ENCODE measurements around the gene OR52W1.
A peak's percentile ranks its signal among the peaks of the same experiment; 100 is the strongest.
"Not testable (repeated sequence)": the region's sequence is repeated elsewhere in the genome, so short reads cannot be mapped to it uniquely, and the experiment has no call there.

OR52W1 gene

DNA sequence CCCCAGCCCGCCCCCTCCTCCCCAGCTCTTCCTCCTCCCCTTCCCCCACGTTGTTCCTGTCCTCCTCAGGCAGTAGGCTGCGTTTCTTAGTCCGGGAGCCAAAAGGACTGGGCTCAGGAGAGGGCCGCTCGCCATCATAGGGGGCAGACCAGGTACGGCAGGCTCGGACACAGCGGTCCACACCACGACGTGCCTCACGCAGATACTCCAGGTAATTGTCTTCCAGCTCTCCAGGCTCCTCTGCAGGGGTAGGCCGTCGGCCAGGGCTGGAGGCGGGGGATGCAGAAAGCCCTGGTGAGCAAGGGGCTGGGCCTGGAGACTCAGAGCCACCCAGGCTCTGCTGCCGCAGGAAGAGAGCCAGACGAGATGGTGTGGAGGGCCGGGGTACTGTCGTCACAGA is 18.7 kb downstream of the OR52W1 start:
- no peak for DNase-seq (ENCODE audit: low spot score)

DNA sequence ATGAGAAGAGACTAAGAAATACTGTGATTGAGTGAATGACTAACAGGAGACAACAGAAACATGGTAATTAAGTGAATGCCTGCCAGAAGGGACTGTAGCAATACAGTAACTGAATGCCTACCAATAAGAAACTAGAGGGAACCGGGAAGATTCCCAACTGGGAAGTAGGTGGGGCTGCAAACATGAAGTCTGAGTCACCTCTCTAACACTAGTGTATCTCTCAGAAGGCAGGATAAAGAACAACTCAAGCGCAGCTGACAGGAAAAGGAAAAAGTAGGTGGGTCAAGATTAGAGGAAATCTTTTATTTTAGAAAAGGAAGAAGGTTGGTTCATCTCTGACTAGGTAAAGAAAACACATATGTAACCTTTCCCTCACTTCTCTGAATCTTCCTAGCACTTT is 20.3 kb downstream of the OR52W1 start:
- no peak for DNase-seq (ENCODE audit: low spot score)

DNA sequence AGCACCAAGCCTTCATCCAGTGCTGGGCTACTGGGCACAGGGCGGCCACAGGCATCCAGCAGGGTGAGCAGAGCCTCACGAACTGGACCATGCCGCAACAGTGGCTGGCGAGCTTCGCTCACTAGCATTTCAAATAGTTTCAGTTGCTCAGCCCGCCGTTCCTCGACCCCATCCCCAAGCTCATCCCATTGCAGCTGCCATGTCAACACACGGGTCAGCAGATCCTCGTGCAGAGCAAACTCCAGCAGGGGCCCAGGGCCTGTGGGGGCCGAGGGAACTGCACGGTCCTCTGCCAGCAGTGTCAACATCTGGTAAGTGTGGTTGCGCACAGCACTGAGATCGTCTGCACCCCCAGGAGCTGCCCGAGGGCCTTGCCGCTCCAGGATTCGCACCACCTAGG is 24.8 kb downstream of the OR52W1 start:
- DNase-seq (ENCODE audit: low spot score): no peak

DNA sequence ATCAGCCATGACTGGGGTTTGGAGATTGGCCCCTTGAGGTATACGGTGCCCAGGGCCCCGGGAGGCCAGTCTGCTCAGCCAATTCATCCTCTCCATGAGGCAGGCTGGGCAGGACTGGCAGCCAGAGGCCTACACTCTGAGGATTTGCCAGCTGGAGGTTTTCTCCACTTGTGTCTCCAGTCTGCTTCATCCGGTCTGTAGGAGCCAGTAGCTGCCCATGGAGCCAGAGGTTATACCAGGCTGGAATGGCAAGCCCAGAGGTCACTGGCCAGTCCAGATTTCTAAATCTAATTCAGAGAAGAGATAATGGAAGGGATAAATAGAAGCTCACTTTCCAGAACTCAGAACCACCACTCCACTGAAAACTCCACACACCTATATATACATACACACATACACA is 25.4 kb downstream of the OR52W1 start:
- no peak for DNase-seq (ENCODE audit: low spot score)

DNA sequence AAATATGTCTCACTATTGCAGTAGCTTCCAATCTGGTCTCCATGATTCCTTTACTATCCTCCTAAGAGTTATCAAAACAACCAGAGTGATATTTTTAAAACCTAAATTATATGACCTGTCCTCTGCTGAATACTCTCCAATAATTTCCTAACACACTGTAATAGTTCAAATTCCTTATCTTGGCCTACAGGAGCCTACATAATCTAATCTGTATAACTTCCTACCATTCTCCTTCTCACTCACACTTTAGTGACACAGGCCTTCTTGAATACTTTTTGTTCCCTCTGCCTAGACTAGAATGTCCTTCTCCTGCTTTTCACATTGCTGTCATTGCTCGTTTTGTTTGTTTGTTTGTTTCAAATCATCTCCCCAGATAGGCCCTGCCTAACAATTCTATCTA is 26.0 kb downstream of the OR52W1 start:
- no peak for DNase-seq (ENCODE audit: low spot score)

DNA sequence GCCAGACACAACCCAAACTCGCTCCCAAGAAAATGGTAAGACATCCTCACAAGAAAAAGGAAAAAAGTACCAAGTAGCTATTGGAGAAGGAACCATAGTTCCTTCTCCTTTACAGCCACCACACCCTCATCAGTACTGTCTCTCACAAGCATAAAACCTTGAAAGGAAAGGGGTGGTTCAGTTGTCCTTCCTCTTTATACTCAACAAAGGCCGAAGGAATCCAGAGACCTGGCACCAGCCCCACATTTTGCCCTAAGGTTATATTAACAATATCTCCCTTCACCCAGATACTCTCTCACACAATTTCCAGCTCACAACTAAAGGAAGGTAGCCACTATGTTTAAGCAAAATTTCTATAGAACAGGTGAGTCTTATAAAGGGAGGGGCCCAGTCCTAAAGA is 26.9 kb downstream of the OR52W1 start:
- DNase-seq (ENCODE audit: low spot score): no peak

DNA sequence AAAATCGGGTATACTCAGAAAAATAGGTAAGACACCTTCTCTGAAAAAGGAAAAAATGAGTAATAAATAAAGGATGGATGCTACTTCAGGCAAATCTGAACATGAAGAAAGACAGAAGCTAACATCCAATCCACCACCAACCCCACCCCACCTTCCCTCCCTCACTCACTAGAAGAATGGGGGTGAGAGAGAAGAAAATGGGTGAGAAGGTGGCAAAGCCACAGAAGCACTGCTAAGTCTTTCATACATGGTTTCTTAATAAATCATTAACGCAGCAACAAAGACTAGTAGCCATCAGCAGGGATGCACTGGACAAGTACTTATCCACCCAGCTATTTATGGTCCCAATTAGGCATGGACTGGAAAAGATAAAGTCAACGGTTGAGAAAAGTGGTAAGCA is 29.5 kb downstream of the OR52W1 start:
- no peak for DNase-seq (ENCODE audit: low spot score)

DNA sequence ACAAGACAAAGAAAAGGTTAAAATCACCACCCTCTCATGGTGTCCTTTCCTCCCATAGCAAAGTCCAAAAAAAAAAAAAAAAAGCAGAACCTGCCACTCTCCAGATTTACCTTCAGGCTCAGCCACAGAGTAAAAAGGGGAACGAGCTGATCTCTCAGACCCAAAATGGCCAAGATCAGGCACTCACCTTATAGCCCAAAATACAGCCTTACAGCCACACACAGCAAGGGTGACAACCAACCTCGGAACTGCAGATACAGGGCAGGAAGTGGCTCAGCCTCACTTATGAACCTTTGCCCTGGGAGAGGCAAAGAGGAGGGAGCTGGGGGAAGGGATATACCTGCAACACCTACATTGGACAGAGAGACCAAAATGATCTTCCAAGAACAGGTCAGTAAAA is 30.9 kb downstream of the OR52W1 start:
- no peak for DNase-seq (ENCODE audit: low spot score)

DNA sequence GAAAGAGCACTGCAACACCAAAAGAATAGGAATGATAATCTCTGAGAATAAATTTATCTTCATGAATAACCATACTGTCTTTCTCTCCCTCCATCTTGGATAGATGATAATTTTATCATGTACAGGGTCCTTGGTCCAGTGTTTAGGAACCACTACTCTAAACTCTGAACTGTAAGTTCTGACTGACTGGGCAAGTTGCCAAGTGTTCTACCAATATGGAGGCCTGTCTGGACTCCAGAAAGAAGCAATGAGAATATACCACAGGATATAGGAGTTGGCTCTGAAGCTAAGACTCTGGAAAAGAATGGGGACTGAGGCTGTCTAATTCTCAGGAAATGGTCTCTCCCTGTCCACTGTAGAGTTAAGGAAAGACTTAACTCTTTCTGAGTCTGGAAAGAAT is 33.9 kb downstream of the OR52W1 start:
- no peak for DNase-seq (ENCODE audit: low spot score)

DNA sequence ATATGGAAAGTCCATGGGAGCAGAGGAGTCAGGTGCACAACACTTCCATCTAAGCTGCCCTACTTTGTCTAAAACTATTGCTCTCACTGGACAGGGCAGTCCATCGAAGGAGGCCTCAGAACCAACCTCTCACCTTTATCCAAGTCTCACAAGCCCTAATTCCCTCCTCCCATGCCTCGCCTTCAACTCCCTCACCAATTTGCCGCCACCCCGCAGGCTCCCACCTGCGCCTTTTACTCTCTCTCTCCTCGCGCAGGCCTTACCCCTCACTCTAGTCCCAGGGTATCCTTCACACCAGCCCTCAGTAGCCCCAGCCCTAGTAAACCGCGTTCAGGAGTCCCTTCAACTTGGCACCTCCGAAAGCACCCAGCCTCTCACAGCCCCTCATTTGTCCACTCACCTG is 35.0 kb downstream of the OR52W1 start:
- no peak for DNase-seq (ENCODE audit: low spot score)

DNA sequence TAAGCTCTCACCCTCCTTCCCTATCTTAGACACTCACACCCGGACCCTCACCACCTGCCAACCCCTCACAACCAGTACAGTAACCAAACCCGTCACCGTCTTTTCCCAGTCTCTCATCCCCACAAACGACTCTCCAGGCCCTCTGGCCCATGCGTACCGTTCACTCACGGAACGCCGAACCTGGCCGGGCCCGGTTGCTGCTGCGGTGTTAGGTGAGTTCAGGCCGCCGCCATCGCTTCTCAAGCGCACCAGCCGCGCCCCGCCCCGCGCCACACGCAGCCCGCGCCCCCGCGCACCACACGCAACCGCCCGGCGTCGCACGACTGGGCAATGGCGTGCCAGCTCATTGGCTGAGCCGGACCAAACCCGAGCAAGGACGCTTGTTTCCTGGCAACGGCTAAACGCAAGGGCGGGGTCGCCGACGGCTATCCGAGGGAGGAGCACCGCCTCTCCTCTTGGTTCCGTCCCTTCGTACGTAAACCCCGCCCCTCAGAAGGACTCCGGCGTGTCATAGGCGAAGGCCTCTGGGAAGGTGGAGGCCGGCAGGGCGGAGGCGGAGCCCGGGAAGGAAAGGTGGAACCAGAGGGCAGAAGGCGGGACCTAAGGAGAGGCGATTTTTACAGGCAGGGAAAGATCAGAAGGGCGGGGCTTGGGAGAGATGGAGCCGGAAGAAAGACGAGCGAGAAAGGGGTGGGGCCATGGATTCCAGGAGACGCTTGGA is 35.5 kb downstream of the OR52W1 start, which contains the start of gene FHIP1B:
TSS of gene FHIP1B (minus strand) at position 250 of the 721 bp plus-strand sequence. CDS start 10,120 bp downstream, outside the sequence.
- DNase-seq (ENCODE audit: low spot score): peak; percentile 99

DNA sequence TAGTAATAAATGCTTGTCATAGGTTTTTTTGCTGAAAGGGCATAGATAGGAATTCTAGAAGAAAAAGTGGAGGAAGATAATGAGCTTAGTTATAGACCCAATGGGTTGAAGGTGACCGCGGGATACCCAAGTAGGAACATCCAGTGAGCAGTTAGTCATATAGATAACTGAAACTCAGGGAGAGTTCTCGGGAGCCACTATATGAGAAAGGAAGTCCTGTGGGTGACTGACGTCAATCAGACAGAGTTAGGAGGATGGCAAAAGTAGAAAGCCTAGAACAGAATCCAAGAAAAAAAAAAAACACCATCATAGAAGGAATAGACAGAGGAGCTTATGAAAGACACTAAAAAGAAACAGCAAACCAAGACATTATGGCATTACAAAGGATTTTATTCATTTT is 38.2 kb downstream of the OR52W1 start:
- no peak for DNase-seq (ENCODE audit: low spot score)

DNA sequence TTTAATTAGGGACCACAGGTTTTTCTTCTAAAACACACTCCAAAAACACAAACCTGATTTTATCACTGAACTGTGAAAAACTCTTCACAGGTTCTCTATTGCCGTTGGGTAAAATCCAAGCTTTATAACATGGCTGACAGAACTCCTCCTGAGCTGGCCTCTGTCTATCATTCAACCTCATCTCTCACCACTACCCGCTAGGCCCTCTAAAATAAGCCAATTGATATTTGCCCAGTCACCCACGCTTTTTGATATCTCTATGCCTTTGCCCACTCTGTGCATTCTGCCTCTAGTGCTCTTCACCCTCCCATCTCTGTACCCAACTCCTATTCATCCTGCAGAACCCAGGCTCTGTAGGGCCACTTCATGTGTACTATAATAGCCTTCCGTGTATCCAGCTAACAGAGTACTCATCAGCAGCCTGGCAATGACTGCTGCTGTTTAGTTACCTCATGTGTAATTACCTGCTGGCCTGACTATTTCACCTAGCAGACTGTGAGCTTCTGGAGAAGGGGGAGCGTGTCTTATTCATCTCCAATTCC is 38.8 kb downstream of the OR52W1 start:
- no peak for DNase-seq (ENCODE audit: low spot score)

DNA sequence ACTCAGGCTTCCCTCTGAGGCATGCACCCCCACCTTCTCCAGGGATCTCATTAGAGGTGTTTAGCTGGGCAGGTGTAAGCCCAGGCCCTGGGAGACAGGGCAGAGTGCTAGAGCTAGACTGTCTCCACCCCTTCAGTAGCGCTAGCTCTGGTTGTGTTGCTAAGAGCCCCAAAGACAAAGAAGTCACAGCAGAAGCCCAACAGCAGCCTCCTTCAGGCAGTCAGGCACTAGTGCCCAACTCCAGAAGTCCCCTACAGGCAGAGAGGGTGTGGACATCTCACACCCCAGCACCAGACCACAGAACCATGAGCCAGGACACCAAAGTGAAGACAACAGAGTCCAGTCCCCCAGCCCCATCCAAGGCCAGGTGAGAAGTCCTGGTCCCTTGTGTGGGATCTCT is 39.9 kb downstream of the OR52W1 start, which contains the start of gene CNGA4:
TSS of gene CNGA4 (plus strand) at position 188 of the 400 bp plus-strand sequence. CDS start at position 306, 118 bp downstream.
- DNase-seq (ENCODE audit: low spot score): no peak

DNA sequence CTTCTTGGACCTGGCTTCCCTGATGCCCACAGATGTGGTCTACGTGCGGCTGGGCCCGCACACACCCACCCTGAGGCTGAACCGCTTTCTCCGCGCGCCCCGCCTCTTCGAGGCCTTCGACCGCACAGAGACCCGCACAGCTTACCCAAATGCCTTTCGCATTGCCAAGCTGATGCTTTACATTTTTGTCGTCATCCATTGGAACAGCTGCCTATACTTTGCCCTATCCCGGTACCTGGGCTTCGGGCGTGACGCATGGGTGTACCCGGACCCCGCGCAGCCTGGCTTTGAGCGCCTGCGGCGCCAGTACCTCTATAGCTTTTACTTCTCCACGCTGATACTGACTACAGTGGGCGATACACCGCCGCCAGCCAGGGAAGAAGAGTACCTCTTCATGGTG is 41.1 kb downstream of the OR52W1 start:
- no peak for DNase-seq (ENCODE audit: low spot score)

DNA sequence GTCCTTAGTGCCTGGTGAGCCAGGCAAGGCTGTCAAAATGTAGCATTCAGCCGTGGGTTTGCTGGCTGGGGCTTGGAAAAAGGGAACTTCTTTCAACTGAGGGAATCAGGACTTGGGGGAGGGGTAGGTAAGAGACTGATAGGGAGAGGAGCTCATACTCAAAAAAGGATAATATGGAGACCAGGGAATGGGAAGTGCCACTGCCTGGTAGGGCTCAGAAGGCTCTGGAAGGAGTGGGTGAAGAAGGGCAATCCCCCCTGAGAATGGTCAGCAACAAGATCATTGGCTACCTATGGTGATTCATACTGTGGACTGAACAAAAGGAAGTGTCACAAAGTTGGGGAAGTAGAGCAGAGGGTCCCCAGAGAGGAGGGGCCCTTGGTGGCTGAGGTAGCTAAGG is 41.8 kb downstream of the OR52W1 start:
- no peak for DNase-seq (ENCODE audit: low spot score)

DNA sequence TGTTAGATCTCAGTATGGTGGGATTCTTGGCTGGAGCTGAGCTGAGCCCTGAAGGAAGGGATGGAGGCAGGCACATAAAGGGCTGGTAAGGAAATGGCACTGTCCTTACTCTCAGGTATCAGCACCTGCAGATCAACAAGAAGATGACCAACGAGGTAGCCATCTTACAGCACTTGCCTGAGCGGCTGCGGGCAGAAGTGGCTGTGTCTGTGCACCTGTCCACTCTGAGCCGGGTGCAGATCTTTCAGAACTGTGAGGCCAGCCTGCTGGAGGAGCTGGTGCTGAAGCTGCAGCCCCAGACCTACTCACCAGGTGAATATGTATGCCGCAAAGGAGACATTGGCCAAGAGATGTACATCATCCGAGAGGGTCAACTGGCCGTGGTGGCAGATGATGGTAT is 42.3 kb downstream of the OR52W1 start:
- no peak for DNase-seq (ENCODE audit: low spot score)

DNA sequence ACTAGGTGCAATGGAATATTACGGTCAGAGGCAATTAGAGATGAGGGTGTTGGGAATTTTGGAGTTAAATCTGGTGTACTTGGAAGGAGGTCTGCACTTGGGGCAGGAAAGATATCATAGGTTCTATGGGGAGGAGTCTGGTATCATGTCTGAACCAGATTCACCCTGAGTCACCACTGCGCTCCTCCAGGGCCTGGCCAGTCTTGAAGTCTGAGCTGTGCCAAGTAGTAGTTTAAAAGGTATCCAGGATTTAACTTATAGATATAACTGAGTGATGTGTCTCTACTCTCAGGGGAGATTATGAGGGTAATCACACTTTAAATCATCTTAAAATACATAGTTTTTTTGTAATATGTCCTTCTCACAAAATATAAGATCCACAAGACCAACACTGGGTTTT is 46.5 kb downstream of the OR52W1 start:
- no peak for DNase-seq (ENCODE audit: low spot score)

DNA sequence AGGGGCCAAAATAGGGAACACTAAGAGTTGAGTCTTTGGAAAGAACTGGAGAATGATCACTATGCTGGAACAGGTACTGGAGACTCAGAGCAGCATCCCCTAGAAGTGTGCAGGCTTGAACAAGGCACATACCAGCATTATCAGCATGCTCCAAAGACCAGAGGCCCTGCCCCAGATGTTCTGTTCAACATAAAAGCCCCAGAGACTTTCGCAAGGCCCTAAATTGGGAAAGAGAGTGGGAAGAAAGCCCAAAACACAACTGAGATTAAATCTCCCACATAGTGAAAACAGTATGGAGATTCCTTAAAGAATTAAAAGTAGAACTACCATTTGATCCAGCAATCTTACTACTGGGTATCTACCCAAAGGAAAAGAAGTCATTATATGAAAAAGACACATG is 49.2 kb downstream of the OR52W1 start:
- DNase-seq (ENCODE audit: low spot score): no peak

DNA sequence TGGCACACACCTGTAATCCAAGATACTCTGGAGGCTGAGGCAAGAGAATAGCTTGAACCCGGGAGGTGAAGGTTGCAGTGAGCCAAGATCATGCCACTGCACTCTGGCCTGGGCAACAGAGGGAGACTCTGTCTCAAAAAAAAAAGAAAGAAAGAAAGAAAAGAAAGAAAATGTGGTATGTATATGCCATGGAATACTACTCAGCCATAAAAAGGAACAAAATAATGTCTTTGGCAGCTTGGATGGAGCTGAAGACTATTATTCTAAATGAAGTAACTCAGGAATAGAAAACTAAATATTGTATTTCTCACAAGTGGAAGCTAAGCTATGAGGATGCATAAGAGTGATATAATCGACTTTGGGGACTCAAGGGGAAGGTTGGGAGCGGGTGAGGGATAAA is 49.9 kb downstream of the OR52W1 start:
- not testable (repeated sequence) for DNase-seq (ENCODE audit: low spot score)
